C4-2B (cell line): ENCODE measurements around the gene COPB2.

Experiments
- ZFX ChIP-seq: fragments of 450-650 bp; IDR thresholded peaks from 2 replicates; pipeline ENCODE4 v1.6.1; 2017
- TF ChIP-seq, protein P1 (sequence below): fragments of 450-650 bp; conservative IDR thresholded peaks from 2 replicates; pipeline ENCODE4 v1.5.1; 2017; ENCODE audit warnings: mild to moderate bottlenecking

DNA sequence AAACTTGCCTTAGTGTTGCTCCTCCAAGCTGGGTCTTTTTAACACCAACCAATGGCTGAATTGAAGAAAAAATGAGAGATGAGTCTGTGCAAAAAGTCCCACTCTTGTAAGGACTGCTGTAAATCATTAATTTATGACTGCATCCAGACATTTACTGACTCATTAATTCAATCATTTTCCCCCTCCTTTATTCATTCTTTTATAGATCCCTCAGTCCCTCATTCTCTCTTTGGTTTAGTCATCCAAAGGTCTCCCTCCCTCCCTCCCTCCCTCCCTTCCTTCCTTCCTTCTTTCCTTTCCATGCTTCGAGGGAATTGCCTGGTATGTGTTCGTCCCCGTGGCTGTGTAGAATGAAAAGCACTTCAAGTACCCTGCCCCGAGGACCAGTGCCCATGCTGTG lies 80.9 kb downstream of the COPB2 start:
- TF ChIP-seq, protein P1, sequence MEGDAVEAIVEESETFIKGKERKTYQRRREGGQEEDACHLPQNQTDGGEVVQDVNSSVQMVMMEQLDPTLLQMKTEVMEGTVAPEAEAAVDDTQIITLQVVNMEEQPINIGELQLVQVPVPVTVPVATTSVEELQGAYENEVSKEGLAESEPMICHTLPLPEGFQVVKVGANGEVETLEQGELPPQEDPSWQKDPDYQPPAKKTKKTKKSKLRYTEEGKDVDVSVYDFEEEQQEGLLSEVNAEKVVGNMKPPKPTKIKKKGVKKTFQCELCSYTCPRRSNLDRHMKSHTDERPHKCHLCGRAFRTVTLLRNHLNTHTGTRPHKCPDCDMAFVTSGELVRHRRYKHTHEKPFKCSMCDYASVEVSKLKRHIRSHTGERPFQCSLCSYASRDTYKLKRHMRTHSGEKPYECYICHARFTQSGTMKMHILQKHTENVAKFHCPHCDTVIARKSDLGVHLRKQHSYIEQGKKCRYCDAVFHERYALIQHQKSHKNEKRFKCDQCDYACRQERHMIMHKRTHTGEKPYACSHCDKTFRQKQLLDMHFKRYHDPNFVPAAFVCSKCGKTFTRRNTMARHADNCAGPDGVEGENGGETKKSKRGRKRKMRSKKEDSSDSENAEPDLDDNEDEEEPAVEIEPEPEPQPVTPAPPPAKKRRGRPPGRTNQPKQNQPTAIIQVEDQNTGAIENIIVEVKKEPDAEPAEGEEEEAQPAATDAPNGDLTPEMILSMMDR = no peak
- no peak for TF ChIP-seq ZFX
